ENCODE measurements around the gene SEMA6C. TPM values are rescaled to one million over a fixed set of nuclear protein-coding genes. Genes with fewer than 3 reads are reported as not detected.

Gene SEMA6C
- total RNA-seq, 1 experiment from 2014 or later, result 2.8 TPM

DNA sequence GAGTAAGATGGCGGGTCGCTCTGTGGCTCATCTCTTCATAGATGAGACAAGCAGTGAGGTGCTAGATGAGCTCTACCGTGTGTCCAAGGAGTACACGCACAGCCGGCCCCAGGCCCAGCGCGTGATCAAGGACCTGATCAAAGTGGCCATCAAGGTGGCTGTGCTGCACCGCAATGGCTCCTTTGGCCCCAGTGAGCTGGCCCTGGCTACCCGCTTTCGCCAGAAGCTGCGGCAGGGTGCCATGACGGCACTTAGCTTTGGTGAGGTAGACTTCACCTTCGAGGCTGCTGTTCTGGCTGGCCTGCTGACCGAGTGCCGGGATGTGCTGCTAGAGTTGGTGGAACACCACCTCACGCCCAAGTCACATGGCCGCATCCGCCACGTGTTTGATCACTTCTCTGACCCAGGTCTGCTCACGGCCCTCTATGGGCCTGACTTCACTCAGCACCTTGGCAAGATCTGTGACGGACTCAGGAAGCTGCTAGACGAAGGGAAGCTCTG lies 12.4 kb upstream of the SEMA6C start:
- Histone ChIP-seq H3K36me3 (ENCODE audit: control insufficient read depth, insufficient read depth, low read length) (no peaks in the 10 kb centered on the region), H3K4me1 (no peaks in the 10 kb centered on the region), H3K9me3 (no peaks in the 10 kb centered on the region), H3K27me3 (replicated peaks; ENCODE audit: control insufficient read depth, insufficient read depth, low read length) (no peaks in the 10 kb centered on the region), H3K4me3 (ENCODE audit: low read depth, low read length) (no peak overlapping the region)
- no peak for DNase-seq
- TF ChIP-seq, protein P1, sequence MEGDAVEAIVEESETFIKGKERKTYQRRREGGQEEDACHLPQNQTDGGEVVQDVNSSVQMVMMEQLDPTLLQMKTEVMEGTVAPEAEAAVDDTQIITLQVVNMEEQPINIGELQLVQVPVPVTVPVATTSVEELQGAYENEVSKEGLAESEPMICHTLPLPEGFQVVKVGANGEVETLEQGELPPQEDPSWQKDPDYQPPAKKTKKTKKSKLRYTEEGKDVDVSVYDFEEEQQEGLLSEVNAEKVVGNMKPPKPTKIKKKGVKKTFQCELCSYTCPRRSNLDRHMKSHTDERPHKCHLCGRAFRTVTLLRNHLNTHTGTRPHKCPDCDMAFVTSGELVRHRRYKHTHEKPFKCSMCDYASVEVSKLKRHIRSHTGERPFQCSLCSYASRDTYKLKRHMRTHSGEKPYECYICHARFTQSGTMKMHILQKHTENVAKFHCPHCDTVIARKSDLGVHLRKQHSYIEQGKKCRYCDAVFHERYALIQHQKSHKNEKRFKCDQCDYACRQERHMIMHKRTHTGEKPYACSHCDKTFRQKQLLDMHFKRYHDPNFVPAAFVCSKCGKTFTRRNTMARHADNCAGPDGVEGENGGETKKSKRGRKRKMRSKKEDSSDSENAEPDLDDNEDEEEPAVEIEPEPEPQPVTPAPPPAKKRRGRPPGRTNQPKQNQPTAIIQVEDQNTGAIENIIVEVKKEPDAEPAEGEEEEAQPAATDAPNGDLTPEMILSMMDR (IDR thresholded peaks at IDR 0.05; ENCODE audit: insufficient read depth in 1 of 2, low read depth in 1 of 2, low read length in 1 of 2, severe bottlenecking in 1 of 2, unreplicated experiment in 1 of 2), result no peak
- Mint-ChIP-seq H3K36me3 (ENCODE audit: insufficient read depth, unreplicated experiment) (no peaks in the 10 kb centered on the region), H3K27me3 (ENCODE audit: insufficient read depth, unreplicated experiment) (no peaks in the 10 kb centered on the region), H3K9me3 (ENCODE audit: unreplicated experiment) (no peaks in the 10 kb centered on the region), H3K4me3 (ENCODE audit: unreplicated experiment) (no peak overlapping the region), H3K4me1 (ENCODE audit: low read depth, unreplicated experiment) (no peaks in the 10 kb centered on the region), H3K27ac (ENCODE audit: unreplicated experiment) (no peak overlapping the region)
- intact Hi-C loops (cut with micrococcal nuclease; ENCODE audit: unreplicated experiment), result loop anchor here (5.0 kb wide), 1 partner anchor 136 kb away; no protein-coding TSS in a partner anchor
- POLR2A ChIA-PET, result no interaction called here
- CTCF ChIA-PET, result interaction anchor here (0.6 to 6.9 kb wide), 2 partner anchors 59 to 184 kb away, joined by 4 to 69 read pairs; partner anchors contain the start of gene CERS2
- no TSS peak for BruUV-seq (replicated peaks)

DNA sequence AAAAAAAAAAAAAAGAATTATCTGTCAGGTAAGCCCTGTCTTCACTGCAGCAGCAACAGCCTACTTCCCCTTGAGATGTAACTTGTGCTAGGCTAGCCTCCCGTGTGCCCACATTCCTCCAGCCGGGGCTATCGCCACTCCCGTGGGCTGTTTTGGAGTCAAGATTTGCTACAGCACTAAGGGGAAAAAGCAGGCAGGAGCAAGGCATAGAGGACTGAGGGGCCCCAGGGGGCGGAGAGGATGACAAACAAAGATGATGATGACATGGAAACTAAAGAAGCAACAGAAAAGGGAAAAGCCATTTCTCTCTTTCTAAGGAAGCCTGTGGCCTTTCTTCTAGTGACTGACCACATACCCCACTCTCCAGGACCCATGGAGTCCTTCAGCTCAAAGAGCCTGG lies 11.9 kb upstream of the SEMA6C start:
- Mint-ChIP-seq H3K36me3 (ENCODE audit: insufficient read depth, unreplicated experiment) (no peaks in the 10 kb centered on the region), H3K27me3 (ENCODE audit: insufficient read depth, unreplicated experiment) (no peaks in the 10 kb centered on the region), H3K9me3 (ENCODE audit: unreplicated experiment) (no peaks in the 10 kb centered on the region), H3K27ac (ENCODE audit: unreplicated experiment) (no peak overlapping the region), H3K4me3 (ENCODE audit: unreplicated experiment) (no peak overlapping the region), H3K4me1 (ENCODE audit: low read depth, unreplicated experiment) (no peaks in the 10 kb centered on the region)
- BruUV-seq (replicated peaks), result no TSS peak
- Histone ChIP-seq H3K36me3 (ENCODE audit: control insufficient read depth, insufficient read depth, low read length) (no peaks in the 10 kb centered on the region), H3K4me1 (no peaks in the 10 kb centered on the region), H3K9me3 (no peaks in the 10 kb centered on the region), H3K4me3 (ENCODE audit: low read depth, low read length) (no peak overlapping the region), H3K27me3 (replicated peaks; ENCODE audit: control insufficient read depth, insufficient read depth, low read length) (no peaks in the 10 kb centered on the region)
- intact Hi-C loops (cut with micrococcal nuclease; ENCODE audit: unreplicated experiment), result loop anchor here (5.0 kb wide), 1 partner anchor 136 kb away; no protein-coding TSS in a partner anchor
- TF ChIP-seq, protein P1 (IDR thresholded peaks at IDR 0.05; ENCODE audit: insufficient read depth in 1 of 2, low read depth in 1 of 2, low read length in 1 of 2, severe bottlenecking in 1 of 2, unreplicated experiment in 1 of 2), result no peak
- DNase-seq, result no peak
- CTCF ChIA-PET, result interaction anchor here (6.9 kb wide), 1 partner anchor 59 kb away, joined by 69 read pairs; no protein-coding TSS in a partner anchor
- POLR2A ChIA-PET, result no interaction called here

- CTCF ChIA-PET, result interaction anchor here (0.5 to 6.9 kb wide), 7 partner anchors 28 to 86 kb away, joined by 3 to 69 read pairs (median 3); no protein-coding TSS in a partner anchor
- TF ChIP-seq, protein P1 (IDR thresholded peaks at IDR 0.05; ENCODE audit: insufficient read depth in 1 of 2, low read depth in 1 of 2, low read length in 1 of 2, severe bottlenecking in 1 of 2, unreplicated experiment in 1 of 2), result no peak
- no TSS peak for BruUV-seq (replicated peaks)
- Mint-ChIP-seq H3K9me3 (ENCODE audit: unreplicated experiment) (no peaks in the 10 kb centered on the region), H3K36me3 (ENCODE audit: insufficient read depth, unreplicated experiment) (no peaks in the 10 kb centered on the region), H3K27ac (ENCODE audit: unreplicated experiment) (no peak overlapping the region), H3K4me1 (ENCODE audit: low read depth, unreplicated experiment) (no peaks in the 10 kb centered on the region), H3K27me3 (ENCODE audit: insufficient read depth, unreplicated experiment) (no peaks in the 10 kb centered on the region), H3K4me3 (ENCODE audit: unreplicated experiment) (no peak overlapping the region)
- DNase-seq, result no peak
- Histone ChIP-seq H3K4me1 (0 out of 2 replicates have a peak, but pooled peaks cover 5% of the 10 kb centered on the region), H3K27me3 (replicated peaks; ENCODE audit: control insufficient read depth, insufficient read depth, low read length) (no peaks in the 10 kb centered on the region), H3K9me3 (no peaks in the 10 kb centered on the region), H3K36me3 (ENCODE audit: control insufficient read depth, insufficient read depth, low read length) (no peaks in the 10 kb centered on the region), H3K4me3 (ENCODE audit: low read depth, low read length) (no peak overlapping the region)
- intact Hi-C loops (cut with micrococcal nuclease; ENCODE audit: unreplicated experiment), result loop anchor here (5.0 kb wide), 1 partner anchor 135 kb away; no protein-coding TSS in a partner anchor
- POLR2A ChIA-PET, result interaction anchor here (0.5 kb wide), 1 partner anchor 93 kb away, joined by 4 read pairs; no protein-coding TSS in a partner anchor
Observed at GRCh38 chr1:151157067-151157531, 10.7 kb upstream of the SEMA6C start.
